Panc1 (cell line): Measurements from ENCODE around the gene TFB1M. TPM values are rescaled to one million over a fixed set of nuclear protein-coding genes. Genes with fewer than 3 reads are reported as not detected.

ENCODE experiments used
- ATAC-seq: fragments of 200-7000 bp; cut with Tn5 transposase; 2 replicates; pipeline ENCODE4 v1.9.1; 2020; ENCODE audit warnings: mild to moderate bottlenecking, moderate library complexity
- BruUV-seq: library from RNA; stranded (reverse); fragments of 400-500 nt; replicated peaks from 2 replicates; lab custom pipeline; 2021; lab: Mats Ljungman, UMichigan
- CTCF ChIA-PET: fragments of 300-600 bp; sonication (Branson Sonifier 250); formaldehyde crosslinking; loops from one replicate; lab custom pipeline; 2022; ENCODE audit warnings: antibody characterized with exemption; lab: Charles Lee
- POLR2A ChIA-PET: fragments of 300-600 bp; sonication (Branson Sonifier 250); formaldehyde crosslinking; loops from one replicate; lab custom pipeline; 2022; ENCODE audit warnings: antibody characterized with exemption; lab: Charles Lee
- DNase-seq: peaks from one replicate; pipeline ENCODE4 v3.0.0-alpha.2; 2010; ENCODE audit warnings: low read depth, low spot score
- H3K27ac ChIP-seq: 2 replicates; pipeline ENCODE4 v1.5.1; 2011; ENCODE audit warnings: mild to moderate bottlenecking, low read length, inconsistent platforms
- H3K27me3 ChIP-seq: fragments of 200-500 bp; sonication (Bioruptor generic); 2 replicates; pipeline ENCODE4 v1.6.0; 2014; ENCODE audit warnings: low read length, inconsistent platforms; ENCODE audit not compliant: control insufficient read depth, insufficient read depth
- H3K36me3 ChIP-seq: fragments of 200-500 bp; sonication (Bioruptor generic); 2 replicates; pipeline ENCODE4 v1.5.1; 2014; ENCODE audit warnings: inconsistent platforms, mild to moderate bottlenecking, low read length, moderate library complexity; ENCODE audit not compliant: control insufficient read depth, insufficient read depth
- H3K4me1 ChIP-seq: 2 replicates; pipeline ENCODE4 v1.5.1; 2011; ENCODE audit warnings: inconsistent platforms, mild to moderate bottlenecking, low read length, moderate library complexity; ENCODE audit not compliant: control insufficient read depth, insufficient read depth
- H3K4me3 ChIP-seq, 2 experiments: 2 replicates each; pipeline ENCODE4 v1.5.1; 2011 to 2012; ENCODE audit warnings: low read depth in 2 of 2, low read length in 2 of 2, mild to moderate bottlenecking in 2 of 2, inconsistent platforms in 1 of 2, moderate library complexity in 1 of 2
- H3K9me3 ChIP-seq: fragments of 200-500 bp; sonication (Bioruptor generic); 2 replicates; pipeline ENCODE4 v1.5.1; 2014; ENCODE audit warnings: low read depth, mild to moderate bottlenecking, inconsistent platforms, low read length, moderate library complexity; ENCODE audit not compliant: control insufficient read depth, insufficient read depth
- CTCF ChIP-seq: fragments of 450-650 bp; IDR thresholded peaks from 2 replicates; pipeline ENCODE4 v1.5.1; 2017; ENCODE audit warnings: mild to moderate bottlenecking
- POLR2AphosphoS5 ChIP-seq: IDR thresholded peaks from 2 replicates; pipeline ENCODE4 v1.6.1; 2012; ENCODE audit warnings: mild to moderate bottlenecking, low read depth, low read length, moderate library complexity
- REST ChIP-seq, 2 experiments: IDR thresholded peaks; 2 replicates each; pipeline ENCODE4 v1.6.1; 2011 to 2012; ENCODE audit warnings: low read depth in 2 of 2, control low read depth in 1 of 2, low read length in 1 of 2, mild to moderate bottlenecking in 1 of 2, moderate library complexity in 1 of 2; ENCODE audit not compliant: insufficient read depth in 1 of 2
- SIN3A ChIP-seq: IDR thresholded peaks from 2 replicates; pipeline ENCODE4 v1.6.1; 2012; ENCODE audit warnings: low read depth, mild to moderate bottlenecking, low read length, moderate library complexity, borderline replicate concordance; ENCODE audit not compliant: insufficient read depth
- TCF7L2 ChIP-seq: IDR thresholded peaks from 2 replicates; pipeline ENCODE4 v1.6.1; 2011; ENCODE audit warnings: mild to moderate bottlenecking, low read depth, low read length, inconsistent platforms
- in situ Hi-C: cut with HindIII; loops from 2 replicates; pipeline ENCODE4 v1.10.0; 2016; ENCODE audit warnings: low sequenced_read_pairs, low pct_unique_long_range_greater_than_20kb
- intact Hi-C: fragments of 100-400 bp; cut with micrococcal nuclease; formaldehyde crosslinking; loops from one replicate; pipeline ENCODE4 v1.10.0; 2022; ENCODE audit not compliant: unreplicated experiment
- total RNA-seq: library from RNA; stranded (reverse); gene quantifications from one replicate; pipeline ENCODE4 v1.2.1, GENCODE V29; 2021; ENCODE audit not compliant: unreplicated experiment

TFB1M gene
- total RNA-seq, 1 experiment from 2014 or later, result 32.0 TPM

GRCh38 chr6:155352130-155352420 lies 37.8 kb upstream of the TFB1M start:
- no peaks in the 10 kb centered on the region; the same call in 1 of the 2 replicates for H3K9me3 ChIP-seq
- H3K4me1 ChIP-seq, result no peaks in the 10 kb centered on the region
- H3K4me3 ChIP-seq, result no peak overlapping the region
- BruUV-seq, result no TSS peak
- H3K27me3 ChIP-seq, result no peaks in the 10 kb centered on the region
- no peak overlapping the region for H3K27ac ChIP-seq
- ChIA-PET CTCF (no interaction called here), POLR2A (no interaction called here)
- DNase-seq (no peak), ATAC-seq (no peak)
- no peaks in the 10 kb centered on the region for H3K36me3 ChIP-seq
- intact Hi-C loops, result no loop called here
- TF ChIP-seq TCF7L2 (no peak), REST (IDR thresholded peaks at IDR 0.05; ENCODE audit: insufficient read depth in 1 of 2, low read depth in 2 of 2, low read length in 1 of 2) (no peak), CTCF (no peak), SIN3A (no peak), POLR2AphosphoS5 (no peak)
- in situ Hi-C loops, result no loop called here

GRCh38 chr6:155351273-155352129 lies 37.2 kb upstream of the TFB1M start:
- ATAC-seq (no peak), DNase-seq (no peak)
- TF ChIP-seq REST (IDR thresholded peaks at IDR 0.05; ENCODE audit: insufficient read depth in 1 of 2, low read depth in 2 of 2, low read length in 1 of 2) (no peak), CTCF (no peak), POLR2AphosphoS5 (no peak), SIN3A (no peak), TCF7L2 (no peak)
- POLR2A ChIA-PET, result no interaction called here
- BruUV-seq, result no TSS peak
- Histone ChIP-seq H3K36me3 (no peaks in the 10 kb centered on the region), H3K27me3 (no peaks in the 10 kb centered on the region), H3K4me3 (no peak overlapping the region), H3K9me3 (no peaks in the 10 kb centered on the region; the same call in 1 of the 2 replicates), H3K4me1 (no peaks in the 10 kb centered on the region), H3K27ac (no peak overlapping the region)
- in situ Hi-C loops, result no loop called here
- CTCF ChIA-PET, result no interaction called here
- intact Hi-C loops, result no loop called here
